HG02623 (cell line): ENCODE data around the gene MOB3B.

ENCODE experiments used
- ATAC-seq: cut with Tn5 transposase; IDR thresholded peaks from one replicate; pipeline ENCODE4 v1.9.1; 2021; ENCODE audit warnings: moderate library complexity; ENCODE audit not compliant: unreplicated experiment

Gene MOB3B

GRCh38 chr9:27542508-27542907 lies 12.9 kb upstream of the MOB3B start:
- no peak for ATAC-seq

- no peak for ATAC-seq
Observed at GRCh38 chr9:27541740-27542139, 12.1 kb upstream of the MOB3B start.

- ATAC-seq = no peak
Observed at GRCh38 chr9:27540502-27540901, 10.9 kb upstream of the MOB3B start.

GRCh38 chr9:27539479-27540441 lies 10.1 kb upstream of the MOB3B start:
- peak; percentile 45 for ATAC-seq

GRCh38 chr9:27538647-27539046 lies 9.0 kb upstream of the MOB3B start:
- peak; percentile 34 for ATAC-seq

- no peak for ATAC-seq
Observed at GRCh38 chr9:27537756-27538155, 8.1 kb upstream of the MOB3B start.

GRCh38 chr9:27537027-27537435 lies 7.4 kb upstream of the MOB3B start:
- no peak for ATAC-seq

- ATAC-seq = no peak
Observed at GRCh38 chr9:27536168-27536567, 6.6 kb upstream of the MOB3B start.

- ATAC-seq = peak; percentile 30
Observed at GRCh38 chr9:27535701-27536118, 6.1 kb upstream of the MOB3B start.

- no peak for ATAC-seq
Observed at GRCh38 chr9:27534658-27535209, 5.1 kb upstream of the MOB3B start.

GRCh38 chr9:27534131-27534530 lies 4.5 kb upstream of the MOB3B start:
- ATAC-seq = no peak

- no peak for ATAC-seq
Observed at GRCh38 chr9:27533311-27533710, 3.7 kb upstream of the MOB3B start.

- no peak for ATAC-seq
Observed at GRCh38 chr9:27532046-27532445, 2.4 kb upstream of the MOB3B start.

- no peak for ATAC-seq
Observed at GRCh38 chr9:27530915-27531755, 1.5 kb upstream of the MOB3B start.

GRCh38 chr9:27528886-27529315 lies 713 bp downstream of the MOB3B start:
- ATAC-seq = peak; percentile 36

GRCh38 chr9:27528076-27528885 lies 1.3 kb downstream of the MOB3B start:
- peak; percentile 51 for ATAC-seq

- no peak for ATAC-seq
Observed at GRCh38 chr9:27527702-27528075, 1.9 kb downstream of the MOB3B start.

- ATAC-seq = no peak
Observed at GRCh38 chr9:27524236-27524635, 5.4 kb downstream of the MOB3B start, which contains the start of gene IFNK. IFNK (plus strand) TSS chr9:27524290; CDS start chr9:27524337, 47 bp downstream.

GRCh38 chr9:27523141-27523540 lies 6.5 kb downstream of the MOB3B start:
- ATAC-seq = no peak

- no peak for ATAC-seq
Observed at GRCh38 chr9:27520986-27521385, 8.6 kb downstream of the MOB3B start.
